Endothelial cell of umbilical vein (primary cell): ENCODE results near the gene ZBED4. TPM values are rescaled to one million over a fixed set of nuclear protein-coding genes. Genes with fewer than 3 reads are reported as not detected.

Experiments used
- BruUV-seq: library from RNA; stranded (reverse); fragments of 400-500 nt; replicated peaks from 2 replicates; lab custom pipeline; 2021; lab: Mats Ljungman, UMichigan
- CTCF ChIA-PET: fragments of 300-600, 350-600 bp; sonication (Branson Sonifier 250); formaldehyde crosslinking; loops from one replicate; lab custom pipeline; 2021; ENCODE audit warnings: antibody characterized with exemption, inconsistent platforms; lab: Charles Lee
- POLR2A ChIA-PET: fragments of 300-600, 350-600 bp; sonication (Branson Sonifier 250); formaldehyde crosslinking; loops from one replicate; lab custom pipeline; 2021; ENCODE audit warnings: antibody characterized with exemption, inconsistent platforms; lab: Charles Lee
- DNase-seq: peaks from one replicate; pipeline ENCODE4 v3.0.0-alpha.2; 2011; ENCODE audit warnings: low read depth, low spot score
- FAIRE-seq: peaks from 2 replicates; lab custom pipeline; 2011; peaks lifted over from hg19 to GRCh38; lab: Jason Lieb, UNC
- H2AFZ ChIP-seq: 2 replicates; pipeline ENCODE4 v1.6.0; 2012; ENCODE audit warnings: low read depth, low read length, control low read depth, inconsistent platforms
- H3K27ac ChIP-seq: 2 replicates; pipeline ENCODE4 v1.5.1; 2011; ENCODE audit warnings: low read depth, mild to moderate bottlenecking, control low read depth, low read length, moderate library complexity; ENCODE audit not compliant: insufficient read depth
- H3K27me3 ChIP-seq, 2 experiments: 2 replicates each; pipeline versions ENCODE4 v1.6.0 to v1.6.1; 2011; ENCODE audit warnings: low read length in 2 of 2, mixed read lengths in 1 of 2; ENCODE audit not compliant: control insufficient read depth in 2 of 2, insufficient read depth in 2 of 2
- H3K36me3 ChIP-seq, 2 experiments: 2 replicates in 1 of 2; 3 replicates in 1 of 2; pipeline ENCODE4 v1.5.1; 2011; ENCODE audit warnings: low read length in 2 of 2, mild to moderate bottlenecking in 1 of 2, moderate library complexity in 1 of 2; ENCODE audit not compliant: control insufficient read depth in 2 of 2, insufficient read depth in 2 of 2; ENCODE audit errors: extremely low read depth in 1 of 2
- H3K4me1 ChIP-seq: 3 replicates; pipeline ENCODE4 v1.5.1; 2011; ENCODE audit warnings: mild to moderate bottlenecking, low read length; ENCODE audit not compliant: control insufficient read depth, insufficient read depth; ENCODE audit errors: extremely low read depth
- H3K4me2 ChIP-seq: 2 replicates; pipeline ENCODE4 v1.6.1; 2011; ENCODE audit warnings: low read length, control low read depth, mixed read lengths; ENCODE audit not compliant: insufficient read depth
- H3K4me3 ChIP-seq, 3 experiments: fragments of 200-600 bp in 1 of 3; sonication (generic), shearing (Covaris generic) in 1 of 3; replicated peaks in 1 of 3; 2 replicates each; pipeline ENCODE4 v1.5.1; 2011 to 2016; ENCODE audit warnings: control low read depth in 3 of 3, low read length in 3 of 3, mild to moderate bottlenecking in 2 of 3, inconsistent platforms in 1 of 3, low read depth in 1 of 3, moderate library complexity in 1 of 3; ENCODE audit not compliant: insufficient read depth in 1 of 3
- H3K79me2 ChIP-seq: 2 replicates; pipeline ENCODE4 v1.6.0; 2012; ENCODE audit warnings: low read length, inconsistent platforms; ENCODE audit not compliant: control insufficient read depth, insufficient read depth
- H3K9ac ChIP-seq: replicated peaks from 2 replicates; pipeline ENCODE3; 2011; ENCODE audit warnings: low read length, control low read depth; ENCODE audit not compliant: insufficient read depth; ENCODE audit errors: extremely low read depth
- H3K9me1 ChIP-seq: replicated peaks from 3 replicates; pipeline ENCODE4 v1.6.0; 2011; ENCODE audit warnings: mild to moderate bottlenecking, low read length; ENCODE audit not compliant: control insufficient read depth, insufficient read depth; ENCODE audit errors: extremely low read depth
- H3K9me3 ChIP-seq: replicated peaks from 2 replicates; pipeline ENCODE4 v1.5.1; 2012; ENCODE audit warnings: low read length, inconsistent platforms; ENCODE audit not compliant: control insufficient read depth, insufficient read depth
- H4K20me1 ChIP-seq: replicated peaks from 2 replicates; pipeline ENCODE3; 2011; ENCODE audit warnings: mild to moderate bottlenecking, low read length; ENCODE audit not compliant: control insufficient read depth, insufficient read depth; ENCODE audit errors: extremely low read depth
- EZH2 ChIP-seq: IDR thresholded peaks from 2 replicates; pipeline ENCODE4 v1.6.1; 2012; ENCODE audit warnings: borderline replicate concordance, low read depth, mild to moderate bottlenecking, moderate library complexity, low read length, inconsistent platforms; ENCODE audit not compliant: severe bottlenecking
- FOS ChIP-seq: IDR thresholded peaks from 2 replicates; pipeline ENCODE4 v1.6.1; 2011; ENCODE audit warnings: mild to moderate bottlenecking, low read length, moderate library complexity, borderline replicate concordance; ENCODE audit not compliant: insufficient read depth
- JUN ChIP-seq: IDR thresholded peaks from 2 replicates; pipeline ENCODE4 v1.6.1; 2011; ENCODE audit warnings: borderline replicate concordance, low read depth; ENCODE audit not compliant: insufficient read length, insufficient read depth
- MYC ChIP-seq: IDR thresholded peaks from one replicate; pipeline ENCODE4 v1.6.1; 2011; ENCODE audit warnings: mild to moderate bottlenecking, low read depth, low read length
- POLR2A ChIP-seq: IDR thresholded peaks from 2 replicates; pipeline ENCODE4 v1.6.1; 2012; ENCODE audit warnings: low read depth, mild to moderate bottlenecking, control low read depth, low read length
- POLR2AphosphoS5 ChIP-seq: IDR thresholded peaks from 2 replicates; pipeline ENCODE4 v1.6.1; 2012; ENCODE audit warnings: low read depth, mild to moderate bottlenecking, control low read depth, low read length, moderate library complexity; ENCODE audit not compliant: insufficient read depth
- dilution Hi-C: fragments of 300-500 bp; cut with MboI; formaldehyde crosslinking; loops from one replicate; pipeline ENCODE4 v1.15.0; 2019; ENCODE audit warnings: low sequenced_read_pairs; ENCODE audit not compliant: extremely low pct_ligation_motif_present
- intact Hi-C: fragments of 100-400 bp; cut with micrococcal nuclease; formaldehyde crosslinking; loops from one replicate; pipeline ENCODE4 v1.10.0; 2022
- polyA plus RNA-seq, 4 experiments: library from polyadenylated mRNA; depleted of rRNA in 3 of 4; stranded (reverse) in 3 of 4; unstranded in 1 of 4; fragments of >200 nt; gene quantifications; 2 replicates each; pipeline versions ENCODE4 v1.2.1 to v1.2.3, GENCODE V29; 2011 to 2012; ENCODE audit warnings: missing spikeins in 1 of 4
- total RNA-seq: library from RNA; stranded (reverse); gene quantifications from 2 replicates; pipeline ENCODE4 v1.2.3, GENCODE V29; 2021
- TF ChIP-seq, protein P1 (sequence below), 2 donors: IDR thresholded peaks; 1 replicate in 1 of 2; 2 replicates in 1 of 2; pipeline ENCODE4 v1.5.1; 2011; ENCODE audit warnings: low read length in 2 of 2, mild to moderate bottlenecking in 2 of 2, moderate library complexity in 2 of 2, control low read depth in 1 of 2, inconsistent platforms in 1 of 2, low read depth in 1 of 2; ENCODE audit not compliant: insufficient read depth in 1 of 2; ENCODE audit errors: extremely low read depth in 1 of 2
- TF ChIP-seq, protein P2 (sequence below): IDR thresholded peaks from 2 replicates; pipeline ENCODE4 v1.6.1; 2011; ENCODE audit not compliant: insufficient read depth, insufficient read length

The ZBED4 gene
- total and polyA plus RNA-seq, 2 donors (not counting 3 experiments of a cell fraction or from before 2014, with no cell fraction given): 8.6 to 18.2 TPM

DNA sequence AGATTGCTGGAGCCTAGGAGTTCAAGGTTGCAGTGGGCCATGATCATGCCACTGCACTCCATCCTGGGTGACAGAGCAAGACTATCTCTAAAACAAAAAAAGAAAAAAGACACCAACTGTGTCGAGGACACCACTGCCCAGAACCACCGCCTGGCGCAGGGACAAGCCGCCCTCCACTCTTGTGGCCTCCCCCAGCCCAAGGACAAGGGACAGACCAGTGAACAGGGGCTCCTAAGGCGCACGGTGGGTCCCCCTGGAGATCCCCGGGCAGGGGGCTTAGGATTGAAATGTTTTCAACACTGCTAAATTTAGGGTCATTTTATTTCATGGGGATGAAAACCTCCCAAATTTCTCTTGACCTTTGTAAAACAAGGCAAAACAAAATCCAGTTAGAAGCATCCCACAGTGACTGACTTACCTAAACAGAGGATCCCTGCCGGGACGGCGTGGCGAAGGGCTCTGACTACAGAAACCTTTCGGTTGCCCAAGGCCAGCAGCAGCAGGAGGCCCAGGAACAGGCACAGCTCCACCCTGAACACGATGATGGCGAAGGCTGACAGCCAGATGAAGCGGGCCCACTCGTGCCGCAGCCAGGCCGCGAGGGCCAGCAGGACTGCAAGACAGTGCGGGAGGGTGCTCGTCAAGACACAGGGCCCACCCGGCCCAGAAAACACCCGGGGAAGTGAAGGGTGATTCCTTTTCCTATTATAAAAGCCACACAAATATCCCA lies 56.0 kb downstream of the ZBED4 start:
- Histone ChIP-seq H3K36me3 (peaks cover 0 to 14% of the 10 kb centered on the region in 2 experiments), H3K4me1 (no peaks in the 10 kb centered on the region), H3K4me2 (no peak overlapping the region), H3K9ac (no peak overlapping the region), H3K27me3 (no peaks in the 10 kb centered on the region), H3K4me3 (no peak overlapping the region), H3K9me1 (no peaks in the 10 kb centered on the region), H3K79me2 (no peaks in the 10 kb centered on the region), H3K9me3 (no peaks in the 10 kb centered on the region), H3K27ac (no peak overlapping the region), H4K20me1 (no peaks in the 10 kb centered on the region), H2AFZ (no peak overlapping the region)
- ChIA-PET POLR2A (no interaction called here), CTCF (no interaction called here)
- TF ChIP-seq EZH2 (no peak), POLR2A (no peak), FOS (no peak), MYC (no peak), POLR2AphosphoS5 (no peak), JUN (no peak)
- TF ChIP-seq, protein P1, sequence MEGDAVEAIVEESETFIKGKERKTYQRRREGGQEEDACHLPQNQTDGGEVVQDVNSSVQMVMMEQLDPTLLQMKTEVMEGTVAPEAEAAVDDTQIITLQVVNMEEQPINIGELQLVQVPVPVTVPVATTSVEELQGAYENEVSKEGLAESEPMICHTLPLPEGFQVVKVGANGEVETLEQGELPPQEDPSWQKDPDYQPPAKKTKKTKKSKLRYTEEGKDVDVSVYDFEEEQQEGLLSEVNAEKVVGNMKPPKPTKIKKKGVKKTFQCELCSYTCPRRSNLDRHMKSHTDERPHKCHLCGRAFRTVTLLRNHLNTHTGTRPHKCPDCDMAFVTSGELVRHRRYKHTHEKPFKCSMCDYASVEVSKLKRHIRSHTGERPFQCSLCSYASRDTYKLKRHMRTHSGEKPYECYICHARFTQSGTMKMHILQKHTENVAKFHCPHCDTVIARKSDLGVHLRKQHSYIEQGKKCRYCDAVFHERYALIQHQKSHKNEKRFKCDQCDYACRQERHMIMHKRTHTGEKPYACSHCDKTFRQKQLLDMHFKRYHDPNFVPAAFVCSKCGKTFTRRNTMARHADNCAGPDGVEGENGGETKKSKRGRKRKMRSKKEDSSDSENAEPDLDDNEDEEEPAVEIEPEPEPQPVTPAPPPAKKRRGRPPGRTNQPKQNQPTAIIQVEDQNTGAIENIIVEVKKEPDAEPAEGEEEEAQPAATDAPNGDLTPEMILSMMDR (IDR thresholded peaks at IDR 0.05; ENCODE audit: extremely low read depth in 1 of 2, insufficient read depth in 1 of 2, low read depth in 1 of 2, low read length in 2 of 2): no peak
- TF ChIP-seq, protein P2, sequence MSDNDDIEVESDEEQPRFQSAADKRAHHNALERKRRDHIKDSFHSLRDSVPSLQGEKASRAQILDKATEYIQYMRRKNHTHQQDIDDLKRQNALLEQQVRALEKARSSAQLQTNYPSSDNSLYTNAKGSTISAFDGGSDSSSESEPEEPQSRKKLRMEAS: no peak
- dilution Hi-C loops (no loop called here), intact Hi-C loops (no loop called here)
- DNase-seq: no peak
- no peak for FAIRE-seq
- no TSS peak for BruUV-seq
